ENCODE results near the gene CNPY3.
A peak's percentile ranks its signal among the peaks of the same experiment; 100 is the strongest.

CNPY3 gene

DNA sequence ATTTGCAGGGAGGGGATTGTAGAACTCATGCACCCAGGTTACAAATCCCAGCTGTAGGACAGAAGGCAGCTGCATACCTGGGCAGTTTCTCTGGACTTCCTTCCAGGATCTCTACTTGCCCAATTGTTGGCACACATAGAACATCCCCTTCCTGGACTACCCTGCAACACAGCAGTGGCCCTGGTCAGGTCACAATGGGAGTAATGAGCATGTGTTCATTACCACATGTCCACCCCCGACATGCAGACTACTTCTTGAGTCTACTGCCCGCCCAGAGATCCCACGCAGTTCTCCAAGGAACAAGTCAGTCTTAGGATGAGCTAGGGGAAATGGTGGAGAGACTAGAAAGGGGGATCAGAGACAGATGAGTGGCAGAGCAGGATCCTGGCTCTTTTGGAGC lies 44.6 kb downstream of the CNPY3 start:
- no peak for DNase-seq (ENCODE audit: low read depth)
- TF ChIP-seq, protein P1, sequence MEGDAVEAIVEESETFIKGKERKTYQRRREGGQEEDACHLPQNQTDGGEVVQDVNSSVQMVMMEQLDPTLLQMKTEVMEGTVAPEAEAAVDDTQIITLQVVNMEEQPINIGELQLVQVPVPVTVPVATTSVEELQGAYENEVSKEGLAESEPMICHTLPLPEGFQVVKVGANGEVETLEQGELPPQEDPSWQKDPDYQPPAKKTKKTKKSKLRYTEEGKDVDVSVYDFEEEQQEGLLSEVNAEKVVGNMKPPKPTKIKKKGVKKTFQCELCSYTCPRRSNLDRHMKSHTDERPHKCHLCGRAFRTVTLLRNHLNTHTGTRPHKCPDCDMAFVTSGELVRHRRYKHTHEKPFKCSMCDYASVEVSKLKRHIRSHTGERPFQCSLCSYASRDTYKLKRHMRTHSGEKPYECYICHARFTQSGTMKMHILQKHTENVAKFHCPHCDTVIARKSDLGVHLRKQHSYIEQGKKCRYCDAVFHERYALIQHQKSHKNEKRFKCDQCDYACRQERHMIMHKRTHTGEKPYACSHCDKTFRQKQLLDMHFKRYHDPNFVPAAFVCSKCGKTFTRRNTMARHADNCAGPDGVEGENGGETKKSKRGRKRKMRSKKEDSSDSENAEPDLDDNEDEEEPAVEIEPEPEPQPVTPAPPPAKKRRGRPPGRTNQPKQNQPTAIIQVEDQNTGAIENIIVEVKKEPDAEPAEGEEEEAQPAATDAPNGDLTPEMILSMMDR (IDR thresholded peaks at IDR 0.05; ENCODE audit: insufficient read depth, low read depth, low read length, missing control alignments), result no peak
- H3K4me3 ChIP-seq (ENCODE audit: low read depth, low read length), result no peak overlapping the region

DNA sequence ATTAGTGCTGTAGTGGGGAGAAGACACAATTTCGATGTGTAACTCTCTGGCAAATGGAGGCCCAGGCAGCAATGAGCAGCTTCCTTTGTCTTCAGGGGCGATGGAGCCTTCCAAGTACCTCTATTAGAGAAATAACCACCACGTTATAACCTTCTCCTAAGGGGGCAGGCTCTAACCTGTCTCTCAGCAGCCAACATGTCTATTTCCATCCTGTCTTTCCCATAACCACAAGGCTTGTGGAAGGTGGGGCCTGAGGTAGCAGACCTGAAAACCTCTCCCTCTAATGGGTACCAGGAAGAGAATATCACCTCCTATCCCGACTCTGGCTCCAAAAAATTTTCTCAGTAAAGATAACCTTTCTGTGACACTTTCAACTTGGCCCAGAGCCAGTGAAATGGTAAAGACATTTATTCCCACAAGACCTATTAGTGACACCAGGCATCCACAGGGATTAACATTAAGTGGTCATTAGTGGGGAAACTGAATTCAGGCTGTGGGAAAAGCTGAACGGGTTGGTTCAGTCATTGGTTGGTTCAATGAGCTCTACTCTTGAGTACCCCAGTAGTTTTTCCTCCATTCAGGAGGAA lies 45.7 kb downstream of the CNPY3 start:
- no peak for DNase-seq (ENCODE audit: low read depth)
- TF ChIP-seq, protein P1 (IDR thresholded peaks at IDR 0.05; ENCODE audit: insufficient read depth, low read depth, low read length, missing control alignments), result no peak
- no peak overlapping the region for H3K4me3 ChIP-seq (ENCODE audit: low read depth, low read length)

DNA sequence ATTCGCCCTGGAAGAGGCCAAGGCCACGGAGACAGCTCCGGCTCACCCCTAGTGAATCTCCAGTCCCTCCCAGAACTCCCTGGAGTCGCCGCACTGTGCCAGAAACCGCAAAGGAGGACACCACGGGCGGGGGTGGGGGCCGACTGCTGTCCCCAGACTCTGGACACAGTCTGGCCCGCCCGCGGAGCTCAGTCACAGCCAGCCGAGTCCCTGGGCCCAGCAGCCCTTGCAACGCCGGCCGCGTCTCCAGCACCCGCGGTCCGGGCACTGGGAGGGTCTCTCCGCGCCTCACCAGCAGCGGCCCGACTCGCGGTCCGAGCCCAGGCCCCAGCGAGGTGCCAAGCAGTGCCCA lies 49.2 kb downstream of the CNPY3 start:
- DNase-seq (ENCODE audit: low read depth), result peak; percentile 21
- TF ChIP-seq, protein P1 (IDR thresholded peaks at IDR 0.05; ENCODE audit: insufficient read depth, low read depth, low read length, missing control alignments), result no peak
- H3K4me3 ChIP-seq (ENCODE audit: low read depth, low read length), result peak overlapping the region; percentile 85

DNA sequence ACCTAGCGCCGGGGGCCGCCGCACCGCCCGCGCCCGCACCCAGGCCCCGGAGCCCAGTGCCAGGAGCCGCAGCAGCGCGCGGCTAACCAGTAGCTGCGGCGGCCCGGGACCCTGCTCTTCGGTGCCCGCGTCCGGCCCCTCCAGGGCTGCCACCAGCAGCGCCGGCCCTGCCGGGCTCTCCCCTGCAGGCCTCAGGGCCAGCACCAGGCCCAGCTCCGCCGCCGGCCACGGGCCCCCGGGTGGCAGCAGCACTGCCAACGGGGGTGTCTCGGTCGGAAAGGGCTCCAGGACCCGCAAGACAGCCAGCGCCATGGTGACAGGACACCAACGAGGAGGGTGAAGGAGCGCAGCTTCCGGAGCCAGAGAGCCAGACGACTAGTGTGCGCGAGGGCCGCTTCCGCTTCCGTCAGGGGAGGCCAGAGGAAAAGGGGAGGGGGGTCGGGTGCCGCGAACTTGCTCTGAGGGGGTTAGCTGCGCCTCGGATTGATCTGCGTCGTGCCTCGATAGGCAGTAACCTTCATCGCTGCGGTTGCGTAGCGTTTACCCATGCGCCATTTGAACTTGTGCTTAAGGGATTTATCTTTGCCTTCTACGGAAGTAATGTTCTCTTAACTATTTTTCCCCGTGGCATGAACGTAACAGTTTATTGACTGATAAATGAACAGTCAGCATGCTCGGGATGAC lies 49.7 kb downstream of the CNPY3 start, which contains the start of gene PEX6:
PEX6 (minus strand) TSS at position 343 of the 684 bp plus-strand sequence; CDS start at position 312, 31 bp downstream.
- peak within 1 kb of the TSS; percentile 85 for H3K4me3 ChIP-seq (ENCODE audit: low read depth, low read length)
- DNase-seq (ENCODE audit: low read depth), result peak; percentile 96
- TF ChIP-seq, protein P1 (IDR thresholded peaks at IDR 0.05; ENCODE audit: insufficient read depth, low read depth, low read length, missing control alignments), result no peak

DNA sequence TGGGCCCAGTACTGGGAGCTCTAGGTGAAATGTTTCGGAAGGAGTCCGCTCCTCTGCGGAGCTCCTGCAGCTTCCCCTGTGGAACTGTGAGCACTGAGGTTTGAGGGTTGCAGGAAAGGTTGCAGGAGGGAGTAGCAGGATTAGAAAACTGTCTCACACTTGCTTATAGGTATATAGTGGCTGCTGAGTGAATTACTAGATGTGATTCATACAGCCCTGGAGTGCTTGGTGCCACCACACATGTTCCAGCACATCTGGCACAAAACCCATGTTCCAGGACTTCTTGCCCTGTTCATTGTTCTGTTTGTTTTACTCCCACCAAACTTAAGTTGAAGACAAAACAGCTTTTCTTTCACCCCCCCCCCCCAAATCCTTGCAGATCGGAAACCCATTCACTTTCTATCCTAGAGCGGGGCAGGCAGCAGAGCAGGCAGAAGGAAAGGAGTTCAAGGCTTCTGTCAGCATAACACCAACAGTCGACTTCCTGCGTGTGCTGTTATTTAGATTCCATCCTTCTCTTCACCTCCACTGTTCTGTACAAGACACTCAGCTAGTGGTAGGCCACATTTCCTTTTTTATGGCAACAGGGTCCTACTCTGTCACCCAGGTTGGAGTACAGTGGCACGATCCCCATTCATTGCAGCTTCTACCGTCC lies 50.4 kb downstream of the CNPY3 start:
- TF ChIP-seq, protein P1 (IDR thresholded peaks at IDR 0.05; ENCODE audit: insufficient read depth, low read depth, low read length, missing control alignments), result no peak
- DNase-seq (ENCODE audit: low read depth), result no peak

DNA sequence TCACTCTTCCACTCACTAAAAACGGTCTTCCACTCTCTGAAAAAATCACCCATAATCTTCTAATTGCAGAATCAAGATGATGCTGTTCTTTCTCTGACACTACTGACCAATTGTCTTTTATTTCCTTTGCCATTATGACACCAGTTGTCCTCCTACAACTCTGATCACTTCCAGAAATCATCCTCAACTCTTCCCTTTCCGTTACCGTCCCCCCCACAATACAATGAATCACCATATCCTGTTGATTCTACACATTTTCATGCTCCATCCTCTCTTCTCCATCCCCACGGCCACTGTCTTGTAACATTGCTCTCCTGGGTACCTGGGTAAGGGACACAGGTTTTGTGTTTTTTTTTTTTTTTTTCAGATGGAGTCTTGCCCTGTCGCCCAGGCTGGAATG lies 52.6 kb downstream of the CNPY3 start:
- no peak overlapping the region for H3K4me3 ChIP-seq (ENCODE audit: low read depth, low read length)
- TF ChIP-seq, protein P1 (IDR thresholded peaks at IDR 0.05; ENCODE audit: insufficient read depth, low read depth, low read length, missing control alignments), result no peak
- DNase-seq (ENCODE audit: low read depth), result no peak

More for the DNA sequence above, 50.4 kb downstream of the CNPY3 start:
- H3K4me3 ChIP-seq (ENCODE audit: low read depth, low read length), result peak overlapping the region; percentile 85
